Stimulated activated CD8-positive, alpha-beta memory T cell treated with anti-CD3 and anti-CD28 coated beads, Interleukin-4, amount 100 ng/mL, for 1 hour (primary cell): ENCODE measurements around the gene GNPAT.

Experiments used
- DNase-seq, 2 donors: peaks; one replicate each; pipeline ENCODE4 v3.0.0-alpha.2; 2020; ENCODE audit warnings: low read depth in 2 of 2, low spot score in 1 of 2

Gene GNPAT

GRCh38 chr1:231317306-231318014 is 76.4 kb downstream of the GNPAT start:
- DNase-seq = no peak

GRCh38 chr1:231318015-231318355 is 77.0 kb downstream of the GNPAT start:
- no peak for DNase-seq

- no peak for DNase-seq
Measured at GRCh38 chr1:231318568-231318967, 77.6 kb downstream of the GNPAT start.

GRCh38 chr1:231319080-231319479 is 78.1 kb downstream of the GNPAT start:
- no peak for DNase-seq

- DNase-seq = no peak
Measured at GRCh38 chr1:231322880-231323530, 82.0 kb downstream of the GNPAT start.

- DNase-seq = no peak
Measured at GRCh38 chr1:231324660-231325059, 83.6 kb downstream of the GNPAT start.

- no peak for DNase-seq
Measured at GRCh38 chr1:231326248-231326647, 85.2 kb downstream of the GNPAT start.
